OCI-LY1 (cell line): ENCODE measurements around the gene RUSC2.

ENCODE experiments used
- H2AFZ ChIP-seq: fragments of 200-600 bp; sonication (generic), shearing (Covaris generic); 2 replicates; pipeline ENCODE4 v1.6.0; 2014; ENCODE audit warnings: antibody characterized with exemption, mild to moderate bottlenecking, low read length
- H3F3A ChIP-seq: fragments of 200-600 bp; sonication (generic), shearing (Covaris generic); 2 replicates; pipeline ENCODE4 v1.6.0; 2014; ENCODE audit warnings: mild to moderate bottlenecking, antibody characterized with exemption, low read length, moderate library complexity; ENCODE audit not compliant: insufficient read depth
- H3K27ac ChIP-seq: fragments of 200-600 bp; sonication (generic); 2 replicates; pipeline ENCODE4 v1.5.1; 2014; ENCODE audit warnings: low read length, mixed run types, mild to moderate bottlenecking, low read depth; ENCODE audit not compliant: poor library complexity, severe bottlenecking
- H3K27me3 ChIP-seq: fragments of 200-600 bp; sonication (generic); 2 replicates; pipeline ENCODE4 v1.6.0; 2014; ENCODE audit warnings: antibody characterized with exemption, mild to moderate bottlenecking, low read length, moderate library complexity; ENCODE audit not compliant: insufficient read depth
- H3K36me3 ChIP-seq: fragments of 200-600 bp; sonication (generic); 2 replicates; pipeline ENCODE4 v1.6.1; 2014; ENCODE audit warnings: mild to moderate bottlenecking, antibody characterized with exemption, low read length, moderate library complexity, mixed read lengths; ENCODE audit not compliant: insufficient read depth
- H3K4me1 ChIP-seq: fragments of 200-600 bp; sonication (generic); 2 replicates; pipeline ENCODE4 v1.5.1; 2014; ENCODE audit warnings: mild to moderate bottlenecking, low read length, moderate library complexity; ENCODE audit not compliant: insufficient read depth, severe bottlenecking
- H3K4me2 ChIP-seq: fragments of 200-600 bp; sonication (generic), shearing (Covaris generic); 2 replicates; pipeline ENCODE4 v1.6.1; 2014; ENCODE audit warnings: low read length
- H3K4me3 ChIP-seq: fragments of 200-600 bp; sonication (generic); 2 replicates; pipeline ENCODE4 v1.5.1; 2014; ENCODE audit warnings: low read length, low read depth, mild to moderate bottlenecking, mixed read lengths; ENCODE audit not compliant: poor library complexity, severe bottlenecking
- H3K79me2 ChIP-seq: fragments of 200-600 bp; shearing (Covaris generic); 2 replicates; pipeline ENCODE4 v1.6.1; 2016; ENCODE audit warnings: mixed run types, low read length, mixed read lengths; ENCODE audit not compliant: insufficient read depth
- H3K9ac ChIP-seq: fragments of 200-600 bp; sonication (generic), shearing (Covaris generic); 2 replicates; pipeline ENCODE4 v1.6.1; 2014; ENCODE audit warnings: mild to moderate bottlenecking, low read length, mixed read lengths
- H3K9me2 ChIP-seq: fragments of 200-600 bp; sonication (generic), shearing (Covaris generic); 2 replicates; pipeline ENCODE4 v1.6.1; 2014; ENCODE audit warnings: low read depth, mild to moderate bottlenecking, low read length, mixed read lengths
- H3K9me3 ChIP-seq: fragments of 200-600 bp; shearing (Covaris generic); 2 replicates; pipeline ENCODE4 v1.6.1; 2014; ENCODE audit warnings: low read length, mixed read lengths
- H4K20me1 ChIP-seq: fragments of 200-600 bp; sonication (generic), shearing (Covaris generic); 2 replicates; pipeline ENCODE4 v1.6.0; 2016; ENCODE audit warnings: mild to moderate bottlenecking, low read length; ENCODE audit not compliant: insufficient read depth
- EZH2 ChIP-seq: fragments of 200-600 bp; sonication (generic), shearing (Covaris generic); IDR thresholded peaks from 2 replicates; pipeline ENCODE4 v1.8.0; 2017; ENCODE audit warnings: borderline replicate concordance, mixed run types, mild to moderate bottlenecking, antibody characterized with exemption, low read length, moderate library complexity, mixed read lengths
- TF ChIP-seq, protein P1 (sequence below): fragments of 200-600 bp; sonication (generic), shearing (Covaris generic); IDR thresholded peaks from 2 replicates; pipeline ENCODE4 v1.5.1; 2017; ENCODE audit warnings: mild to moderate bottlenecking, antibody characterized with exemption, low read length, moderate library complexity, mixed read lengths

Gene RUSC2

GRCh38 chr9:35448496-35448895 lies 41.4 kb upstream of the RUSC2 start:
- Histone ChIP-seq H3K4me2 (no peak overlapping the region), H3K79me2 (no peaks in the 10 kb centered on the region), H4K20me1 (no peaks in the 10 kb centered on the region), H3K36me3 (no peaks in the 10 kb centered on the region), H2AFZ (no peak overlapping the region), H3K9me2 (no peaks in the 10 kb centered on the region), H3F3A (no peaks in the 10 kb centered on the region), H3K4me3 (no peak overlapping the region), H3K27ac (no peak overlapping the region), H3K4me1 (no peaks in the 10 kb centered on the region), H3K9ac (no peak overlapping the region), H3K9me3 (no peaks in the 10 kb centered on the region), H3K27me3 (no peaks in the 10 kb centered on the region)
- no peak for TF ChIP-seq EZH2
- TF ChIP-seq, protein P1, sequence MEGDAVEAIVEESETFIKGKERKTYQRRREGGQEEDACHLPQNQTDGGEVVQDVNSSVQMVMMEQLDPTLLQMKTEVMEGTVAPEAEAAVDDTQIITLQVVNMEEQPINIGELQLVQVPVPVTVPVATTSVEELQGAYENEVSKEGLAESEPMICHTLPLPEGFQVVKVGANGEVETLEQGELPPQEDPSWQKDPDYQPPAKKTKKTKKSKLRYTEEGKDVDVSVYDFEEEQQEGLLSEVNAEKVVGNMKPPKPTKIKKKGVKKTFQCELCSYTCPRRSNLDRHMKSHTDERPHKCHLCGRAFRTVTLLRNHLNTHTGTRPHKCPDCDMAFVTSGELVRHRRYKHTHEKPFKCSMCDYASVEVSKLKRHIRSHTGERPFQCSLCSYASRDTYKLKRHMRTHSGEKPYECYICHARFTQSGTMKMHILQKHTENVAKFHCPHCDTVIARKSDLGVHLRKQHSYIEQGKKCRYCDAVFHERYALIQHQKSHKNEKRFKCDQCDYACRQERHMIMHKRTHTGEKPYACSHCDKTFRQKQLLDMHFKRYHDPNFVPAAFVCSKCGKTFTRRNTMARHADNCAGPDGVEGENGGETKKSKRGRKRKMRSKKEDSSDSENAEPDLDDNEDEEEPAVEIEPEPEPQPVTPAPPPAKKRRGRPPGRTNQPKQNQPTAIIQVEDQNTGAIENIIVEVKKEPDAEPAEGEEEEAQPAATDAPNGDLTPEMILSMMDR, result no peak

GRCh38 chr9:35452481-35452880 lies 37.4 kb upstream of the RUSC2 start:
- Histone ChIP-seq H3K36me3 (no peaks in the 10 kb centered on the region), H3F3A (no peaks in the 10 kb centered on the region), H3K27me3 (no peaks in the 10 kb centered on the region), H3K4me1 (no peaks in the 10 kb centered on the region), H2AFZ (no peak overlapping the region), H3K9me2 (no peaks in the 10 kb centered on the region), H3K9ac (no peak overlapping the region), H3K27ac (no peak overlapping the region), H4K20me1 (no peaks in the 10 kb centered on the region), H3K4me2 (no peak overlapping the region), H3K9me3 (no peaks in the 10 kb centered on the region), H3K79me2 (no peaks in the 10 kb centered on the region), H3K4me3 (no peak overlapping the region)
- TF ChIP-seq, protein P1, result peak; percentile 11; the same call in 1 of the 2 replicates
- no peak for TF ChIP-seq EZH2

DNA sequence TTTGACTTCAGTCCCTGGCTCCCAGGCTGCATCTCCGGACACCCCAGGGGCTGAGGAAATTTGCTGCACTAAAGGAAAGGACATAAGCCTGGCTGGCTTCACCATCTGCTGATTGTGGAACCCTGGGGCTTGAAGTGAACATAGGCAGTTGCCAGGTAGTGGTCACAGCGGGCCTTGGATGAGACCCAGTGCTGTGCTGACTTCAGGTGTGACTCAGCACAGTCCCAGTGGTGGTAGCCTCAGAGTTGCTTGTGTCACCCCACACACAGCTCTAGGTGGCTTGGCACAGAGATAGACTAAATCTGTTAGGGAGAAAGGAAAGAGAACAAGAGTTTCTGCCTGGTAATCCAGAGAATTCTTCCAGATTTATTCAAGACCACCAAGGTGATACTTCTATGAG lies 36.1 kb upstream of the RUSC2 start:
- Histone ChIP-seq H3K79me2 (no peaks in the 10 kb centered on the region), H2AFZ (no peak overlapping the region)
- TF ChIP-seq, protein P1, result no peak
- TF ChIP-seq EZH2, result no peak

More for the DNA sequence above, 36.1 kb upstream of the RUSC2 start:
- no peaks in the 10 kb centered on the region for H3K9me3 ChIP-seq
- H3K9me2 ChIP-seq, result no peaks in the 10 kb centered on the region
- H3K36me3 ChIP-seq, result no peaks in the 10 kb centered on the region
- H3K4me1 ChIP-seq, result no peaks in the 10 kb centered on the region
- no peak overlapping the region for H3K4me2 ChIP-seq
- H3F3A ChIP-seq, result no peaks in the 10 kb centered on the region
- H3K27ac ChIP-seq, result no peak overlapping the region
- no peaks in the 10 kb centered on the region for H3K27me3 ChIP-seq
- H3K4me3 ChIP-seq, result no peak overlapping the region
- H3K9ac ChIP-seq, result no peak overlapping the region
- H4K20me1 ChIP-seq, result no peaks in the 10 kb centered on the region
